ENCODE measurements around the gene ATP6V0E1.
"Not testable (repeated sequence)": the region's sequence is repeated elsewhere in the genome, so short reads cannot be mapped to it uniquely, and the experiment has no call there.

ATP6V0E1 gene

GRCh38 chr5:173015598-173016455 is 32.3 kb downstream of the ATP6V0E1 start:
- Histone ChIP-seq H3K9me3 (ENCODE audit: insufficient read depth, low read depth, low read length) (no peaks in the 10 kb centered on the region), H2AFZ (ENCODE audit: low read length) (no peak overlapping the region), H3F3A (ENCODE audit: low read depth) (no peaks in the 10 kb centered on the region), H3K4me3 (ENCODE audit: low read length, poor library complexity, severe bottlenecking) (no peak overlapping the region), H3K36me3 (ENCODE audit: insufficient read depth, low read length) (peaks cover 4% of the 10 kb centered on the region; the same call in 1 of the 2 replicates), H3K9ac (ENCODE audit: low read depth, low read length, poor library complexity, severe bottlenecking) (no peak overlapping the region), H4K20me1 (ENCODE audit: insufficient read depth, low read length, poor library complexity, severe bottlenecking) (peaks cover 5% of the 10 kb centered on the region), H3K9me2 (replicated peaks; ENCODE audit: low read depth, low read length) (no peaks in the 10 kb centered on the region), H3K4me2 (ENCODE audit: low read depth, low read length, poor library complexity, severe bottlenecking) (no peak overlapping the region), H3K79me2 (ENCODE audit: insufficient read depth, low read length) (peaks cover 27% of the 10 kb centered on the region), H3K4me1 (ENCODE audit: insufficient read depth, low read length, poor library complexity, severe bottlenecking) (no peaks in the 10 kb centered on the region), H3K27me3 (ENCODE audit: insufficient read depth, low read length, poor library complexity, severe bottlenecking) (no peaks in the 10 kb centered on the region)
- TF ChIP-seq CTCF (conservative IDR thresholded peaks at IDR 0.05; ENCODE audit: low read length) (no peak), EZH2phosphoT487 (IDR thresholded peaks at IDR 0.05; ENCODE audit: borderline replicate concordance) (no peak)

GRCh38 chr5:173016598-173017046 is 33.1 kb downstream of the ATP6V0E1 start:
- Histone ChIP-seq H3K4me1 (ENCODE audit: insufficient read depth, low read length, poor library complexity, severe bottlenecking) (no peaks in the 10 kb centered on the region), H3K4me3 (ENCODE audit: low read length, poor library complexity, severe bottlenecking) (no peak overlapping the region), H3F3A (ENCODE audit: low read depth) (no peaks in the 10 kb centered on the region), H3K9ac (ENCODE audit: low read depth, low read length, poor library complexity, severe bottlenecking) (no peak overlapping the region), H3K9me2 (replicated peaks; ENCODE audit: low read depth, low read length) (no peaks in the 10 kb centered on the region), H3K79me2 (ENCODE audit: insufficient read depth, low read length) (peaks cover 23% of the 10 kb centered on the region), H2AFZ (ENCODE audit: low read length) (no peak overlapping the region), H3K36me3 (ENCODE audit: insufficient read depth, low read length) (peaks cover 8% of the 10 kb centered on the region; the same call in 1 of the 2 replicates), H3K9me3 (ENCODE audit: insufficient read depth, low read depth, low read length) (no peaks in the 10 kb centered on the region), H3K4me2 (ENCODE audit: low read depth, low read length, poor library complexity, severe bottlenecking) (no peak overlapping the region), H3K27me3 (ENCODE audit: insufficient read depth, low read length, poor library complexity, severe bottlenecking) (no peaks in the 10 kb centered on the region), H4K20me1 (ENCODE audit: insufficient read depth, low read length, poor library complexity, severe bottlenecking) (peaks cover 5% of the 10 kb centered on the region)
- TF ChIP-seq EZH2phosphoT487 (IDR thresholded peaks at IDR 0.05; ENCODE audit: borderline replicate concordance), result no peak
- no peak for TF ChIP-seq CTCF (conservative IDR thresholded peaks at IDR 0.05; ENCODE audit: low read length)

- not testable (repeated sequence) for H3F3A ChIP-seq (ENCODE audit: low read depth); H3K27me3 ChIP-seq (ENCODE audit: insufficient read depth, low read length, poor library complexity, severe bottlenecking); H3K4me1 ChIP-seq (ENCODE audit: insufficient read depth, low read length, poor library complexity, severe bottlenecking); H3K4me2 ChIP-seq (ENCODE audit: low read depth, low read length, poor library complexity, severe bottlenecking); H3K4me3 ChIP-seq (ENCODE audit: low read length, poor library complexity, severe bottlenecking); H3K9me2 ChIP-seq (replicated peaks; ENCODE audit: low read depth, low read length); H2AFZ ChIP-seq (ENCODE audit: low read length); H3K9ac ChIP-seq (ENCODE audit: low read depth, low read length, poor library complexity, severe bottlenecking); H3K9me3 ChIP-seq (ENCODE audit: insufficient read depth, low read depth, low read length); H4K20me1 ChIP-seq (ENCODE audit: insufficient read depth, low read length, poor library complexity, severe bottlenecking)
- H3K79me2 ChIP-seq (ENCODE audit: insufficient read depth, low read length), result peaks cover 21% of the 10 kb centered on the region
- peaks cover 11% of the 10 kb centered on the region; the same call in 1 of the 2 replicates for H3K36me3 ChIP-seq (ENCODE audit: insufficient read depth, low read length)
Measured at GRCh38 chr5:173017087-173017486, 33.5 kb downstream of the ATP6V0E1 start.

All from Loucy (cell line).